SK-N-SH treated with all-trans-retinoic acid at 6 μM for 48 hours (cell line): Measurements from ENCODE around the gene MBD3L3.
"Not testable (repeated sequence)": the region's sequence is repeated elsewhere in the genome, so short reads cannot be mapped to it uniquely, and the experiment has no call there.

Experiments
- ATAC-seq: fragments of 200-7000 bp; cut with Tn5 transposase; 3 replicates; pipeline ENCODE4 v1.9.1; 2020; ENCODE audit warnings: mild to moderate bottlenecking, moderate library complexity
- BACH2 ChIP-seq: fragments of 250-450 bp; sonication (Bioruptor Pico); IDR thresholded peaks from 2 replicates; pipeline ENCODE4 v1.9.0; 2021; ENCODE audit warnings: mild to moderate bottlenecking, borderline replicate concordance
- OSR1 ChIP-seq: fragments of 250-450 bp; sonication (Bioruptor Pico); IDR thresholded peaks from 2 replicates; pipeline ENCODE4 v1.8.0; 2022; ENCODE audit warnings: moderate library complexity, mild to moderate bottlenecking, inconsistent platforms
- PATZ1 ChIP-seq: fragments of 250-450 bp; sonication (Bioruptor Pico); IDR thresholded peaks from 2 replicates; pipeline ENCODE4 v1.8.0; 2020; ENCODE audit warnings: mild to moderate bottlenecking, moderate library complexity, borderline replicate concordance
- RARB ChIP-seq: fragments of 250-450 bp; sonication (Bioruptor Pico); IDR thresholded peaks from 2 replicates; pipeline ENCODE4 v1.8.0; 2021; ENCODE audit warnings: mild to moderate bottlenecking, moderate library complexity
- TCF4 ChIP-seq: fragments of 250-450 bp; sonication (Bioruptor Pico); IDR thresholded peaks from 2 replicates; pipeline ENCODE4 v1.8.0; 2021; ENCODE audit warnings: mild to moderate bottlenecking, moderate library complexity, borderline replicate concordance
- TOX ChIP-seq: fragments of 250-450 bp; sonication (Bioruptor Pico); IDR thresholded peaks from 2 replicates; pipeline ENCODE4 v1.8.0; 2021; ENCODE audit warnings: mild to moderate bottlenecking, moderate library complexity, borderline replicate concordance
- ZC3H10 ChIP-seq: fragments of 250-450 bp; sonication (Bioruptor Pico); IDR thresholded peaks from 2 replicates; pipeline ENCODE4 v1.5.1; 2021; ENCODE audit warnings: mild to moderate bottlenecking, moderate library complexity
- ZFP3 ChIP-seq: fragments of 250-450 bp; sonication (Bioruptor Pico); IDR thresholded peaks from 2 replicates; pipeline ENCODE4 v1.5.0; 2020; ENCODE audit warnings: mild to moderate bottlenecking, moderate library complexity
- ZNF8 ChIP-seq: fragments of 450-650 bp; formaldehyde crosslinking; IDR thresholded peaks from 2 replicates; pipeline ENCODE4 v1.5.0; 2020; ENCODE audit warnings: mild to moderate bottlenecking, moderate library complexity

The MBD3L3 gene

DNA sequence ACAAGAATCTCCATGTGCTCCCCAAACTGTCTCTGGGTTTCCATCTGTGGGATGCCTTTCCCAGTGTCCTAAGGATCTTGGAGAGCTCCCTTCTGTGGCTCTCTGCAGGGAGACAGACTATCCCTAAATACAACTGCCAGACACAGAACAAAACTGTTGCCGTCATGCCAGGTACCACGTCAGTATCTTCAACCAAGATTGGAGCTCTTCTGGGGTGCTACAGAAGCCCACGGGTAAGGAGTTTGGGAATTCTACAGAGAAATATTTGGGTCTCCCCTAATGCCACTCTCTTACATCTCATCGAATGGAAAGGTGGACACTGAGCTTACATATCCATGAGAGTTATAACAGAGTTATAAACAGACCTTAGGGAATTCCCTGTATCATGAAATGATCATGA lies 4.9 kb upstream of the MBD3L3 start:
- ATAC-seq: no peak; the same call in 2 of the 3 replicates
- TF ChIP-seq RARB (CRISPR knock-in tag): no peak
- no peak for TF ChIP-seq ZNF8 (CRISPR knock-in tag)
- no peak for TF ChIP-seq TCF4 (CRISPR knock-in tag)
- TF ChIP-seq BACH2: no peak
- no peak for TF ChIP-seq ZFP3 (CRISPR knock-in tag)
- no peak for TF ChIP-seq TOX
- no peak for TF ChIP-seq OSR1 (CRISPR knock-in tag)
- no peak for TF ChIP-seq ZC3H10 (CRISPR knock-in tag)
- no peak for TF ChIP-seq PATZ1

DNA sequence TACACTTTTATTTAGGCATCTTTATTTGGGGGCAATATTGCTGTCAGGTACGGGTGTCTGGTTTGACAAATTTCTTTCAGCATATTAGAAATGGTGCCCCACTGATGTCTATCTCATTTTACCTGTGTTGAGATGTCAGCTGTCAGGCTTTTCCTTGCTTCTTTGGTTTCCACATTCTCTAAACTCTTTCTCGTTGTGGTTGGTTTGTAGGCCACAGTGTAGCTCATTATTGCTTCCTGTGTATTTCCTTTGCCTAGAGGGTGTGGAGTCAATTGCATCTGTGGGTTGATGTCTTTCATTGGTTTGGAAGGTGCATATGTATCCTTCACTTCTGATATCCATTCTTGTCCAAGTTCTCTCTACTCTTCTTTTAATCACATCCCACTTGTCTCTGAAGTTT lies 1.5 kb upstream of the MBD3L3 start:
- ATAC-seq: not testable (repeated sequence)

- ATAC-seq: not testable (repeated sequence)
Measured at GRCh38 chr19:7056371-7056770, 2.1 kb downstream of the MBD3L3 start.

- not testable (repeated sequence) for ATAC-seq
Measured at GRCh38 chr19:7055679-7056078, 2.8 kb downstream of the MBD3L3 start.

- not testable (repeated sequence) for ATAC-seq
Measured at GRCh38 chr19:7054635-7055368, 3.7 kb downstream of the MBD3L3 start.

DNA sequence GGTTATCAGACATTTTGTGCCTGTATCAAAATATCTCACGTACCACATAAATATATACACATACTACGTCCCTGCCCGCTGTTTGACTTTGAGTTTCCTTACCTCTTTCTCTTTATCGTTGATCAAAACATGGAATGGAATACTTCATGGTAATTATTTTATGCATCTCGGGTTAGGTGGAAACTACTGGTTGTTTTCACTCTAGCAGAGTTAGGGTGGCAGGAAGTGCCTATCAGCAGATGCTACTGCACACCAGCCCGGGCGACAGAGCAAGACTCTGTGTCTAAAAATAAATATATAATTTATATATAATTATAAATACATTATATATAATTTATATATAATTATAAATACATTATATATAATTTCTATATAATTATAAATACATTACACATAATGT lies 5.6 kb downstream of the MBD3L3 start:
- ATAC-seq: not testable (repeated sequence)

DNA sequence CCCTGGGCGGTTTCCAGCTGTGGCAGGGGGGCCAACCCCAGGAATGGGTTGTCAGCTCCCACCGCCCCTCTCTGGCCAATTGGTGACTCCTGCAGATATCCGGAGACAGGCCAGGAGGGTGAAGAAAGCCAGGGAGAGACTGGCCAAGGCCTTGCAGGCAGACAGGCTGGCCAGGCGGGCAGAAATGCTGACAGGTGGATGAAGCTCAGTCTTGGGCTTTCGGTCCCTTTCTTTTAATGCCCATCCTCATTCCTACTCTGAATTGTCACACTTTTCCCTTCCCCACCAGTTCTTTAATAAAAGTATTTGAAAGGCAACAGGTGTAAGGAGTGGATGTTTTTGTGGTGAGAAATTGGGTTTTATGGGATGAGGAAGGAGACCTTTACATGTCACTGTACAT lies 7.1 kb downstream of the MBD3L3 start:
- not testable (repeated sequence) for ATAC-seq

DNA sequence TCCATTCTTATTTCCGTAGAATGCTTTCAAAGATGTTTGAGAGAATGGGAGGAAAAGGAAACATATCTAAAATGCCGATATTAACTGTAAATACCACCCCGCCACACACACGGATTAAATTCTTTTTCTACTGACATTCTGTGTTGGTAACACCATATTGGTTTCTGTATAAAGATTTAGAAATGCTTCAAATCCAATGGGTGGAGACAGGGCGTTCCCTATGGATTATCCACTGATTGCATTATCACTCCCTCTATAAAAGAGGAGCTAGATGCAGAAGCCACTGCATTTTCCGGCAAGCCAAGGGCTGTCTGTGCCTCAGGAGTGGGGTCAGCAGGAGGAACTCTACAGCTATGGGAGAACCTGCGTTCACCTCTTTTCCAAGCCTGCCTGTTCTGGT lies 9.5 kb downstream of the MBD3L3 start, which contains the start of gene MBD3L2:
TSS of gene MBD3L2 (plus strand) at position 301 of the 400 bp plus-strand sequence. CDS start at position 354, 53 bp downstream.
- not testable (repeated sequence) for ATAC-seq

GRCh38 chr19:7041563-7041962 lies 16.9 kb downstream of the MBD3L3 start:
- not testable (repeated sequence) for ATAC-seq

DNA sequence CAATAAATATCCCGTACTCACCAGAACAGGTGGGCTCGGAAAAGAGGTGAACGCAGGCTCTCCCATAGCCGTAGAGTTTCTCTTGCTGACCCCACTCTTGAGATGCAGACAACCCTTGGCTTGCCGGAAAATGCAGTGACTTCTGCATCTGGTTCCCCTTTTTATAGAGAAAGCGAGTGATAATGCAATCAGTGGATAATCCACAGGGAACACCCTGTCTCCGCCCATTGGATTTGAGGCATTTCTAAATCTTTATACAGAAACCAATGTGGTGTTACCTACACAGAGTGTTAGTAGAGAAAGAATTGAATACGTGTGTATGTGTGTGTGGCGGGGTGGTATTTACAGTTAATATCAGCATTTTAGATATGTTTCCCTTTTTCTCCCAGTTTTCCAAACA lies 18.4 kb downstream of the MBD3L3 start, which contains the start of gene MBD3L4:
TSS of gene MBD3L4 (minus strand) at position 101 of the 400 bp plus-strand sequence. CDS start at position 66, 35 bp downstream.
- ATAC-seq: not testable (repeated sequence)

DNA sequence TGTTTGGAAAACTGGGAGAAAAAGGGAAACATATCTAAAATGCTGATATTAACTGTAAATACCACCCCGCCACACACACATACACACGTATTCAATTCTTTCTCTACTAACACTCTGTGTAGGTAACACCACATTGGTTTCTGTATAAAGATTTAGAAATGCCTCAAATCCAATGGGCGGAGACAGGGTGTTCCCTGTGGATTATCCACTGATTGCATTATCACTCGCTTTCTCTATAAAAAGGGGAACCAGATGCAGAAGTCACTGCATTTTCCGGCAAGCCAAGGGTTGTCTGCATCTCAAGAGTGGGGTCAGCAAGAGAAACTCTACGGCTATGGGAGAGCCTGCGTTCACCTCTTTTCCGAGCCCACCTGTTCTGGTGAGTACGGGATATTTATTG lies 28.2 kb downstream of the MBD3L3 start, which contains the start of gene MBD3L5:
TSS of gene MBD3L5 (plus strand) at position 301 of the 400 bp plus-strand sequence. CDS start at position 335, 34 bp downstream.
- not testable (repeated sequence) for ATAC-seq

DNA sequence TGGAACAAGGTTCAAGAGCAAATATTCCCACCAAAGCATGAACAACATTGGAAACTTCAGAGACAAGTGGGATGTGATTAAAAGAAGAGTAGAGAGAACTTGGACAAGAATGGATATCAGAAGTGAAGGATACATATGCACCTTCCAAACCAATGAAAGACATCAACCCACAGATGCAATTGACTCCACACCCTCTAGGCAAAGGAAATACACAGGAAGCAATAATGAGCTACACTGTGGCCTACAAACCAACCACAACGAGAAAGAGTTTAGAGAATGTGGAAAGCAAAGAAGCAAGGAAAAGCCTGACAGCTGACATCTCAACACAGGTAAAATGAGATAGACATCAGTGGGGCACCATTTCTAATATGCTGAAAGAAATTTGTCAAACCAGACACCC lies 29.7 kb downstream of the MBD3L3 start:
- ATAC-seq: not testable (repeated sequence)

DNA sequence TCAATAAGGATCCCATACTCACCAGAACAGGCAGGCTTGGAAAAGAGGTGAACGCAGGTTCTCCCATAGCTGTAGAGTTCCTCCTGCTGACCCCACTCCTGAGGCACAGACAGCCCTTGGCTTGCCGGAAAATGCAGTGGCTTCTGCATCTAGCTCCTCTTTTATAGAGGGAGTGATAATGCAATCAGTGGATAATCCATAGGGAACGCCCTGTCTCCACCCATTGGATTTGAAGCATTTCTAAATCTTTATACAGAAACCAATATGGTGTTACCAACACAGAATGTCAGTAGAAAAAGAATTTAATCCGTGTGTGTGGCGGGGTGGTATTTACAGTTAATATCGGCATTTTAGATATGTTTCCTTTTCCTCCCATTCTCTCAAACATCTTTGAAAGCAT lies 37.1 kb downstream of the MBD3L3 start, which contains the start of gene MBD3L2B:
TSS of gene MBD3L2B (minus strand) at position 101 of the 400 bp plus-strand sequence. CDS start at position 67, 34 bp downstream.
- not testable (repeated sequence) for ATAC-seq
